NCI-H226 (cell line): ENCODE data around the gene MTHFD2.

Source experiments
- DNase-seq: peaks from one replicate; pipeline ENCODE4 v3.0.0-alpha.2; 2015

The MTHFD2 gene

DNA sequence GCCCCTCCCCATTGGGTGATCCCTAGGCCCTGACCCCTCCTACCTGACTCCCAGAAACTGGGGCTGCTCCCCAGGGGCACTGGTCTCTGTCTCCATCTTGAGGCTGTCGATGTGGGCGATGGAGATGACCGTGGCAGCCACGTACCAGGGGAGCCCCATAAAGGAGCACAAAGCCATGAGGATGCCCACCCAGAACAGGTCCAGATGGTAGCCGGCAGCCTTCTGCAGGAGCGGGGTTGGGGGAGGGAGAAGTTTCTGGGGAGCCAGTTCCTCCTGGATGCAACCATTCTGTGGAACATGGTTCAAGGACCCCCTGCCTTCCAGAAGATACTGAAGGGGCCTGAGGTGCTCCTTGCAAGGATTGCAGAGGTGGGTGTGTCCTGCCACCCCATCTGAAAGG, 34.0 kb downstream of the MTHFD2 start:
- DNase-seq = no peak

DNA sequence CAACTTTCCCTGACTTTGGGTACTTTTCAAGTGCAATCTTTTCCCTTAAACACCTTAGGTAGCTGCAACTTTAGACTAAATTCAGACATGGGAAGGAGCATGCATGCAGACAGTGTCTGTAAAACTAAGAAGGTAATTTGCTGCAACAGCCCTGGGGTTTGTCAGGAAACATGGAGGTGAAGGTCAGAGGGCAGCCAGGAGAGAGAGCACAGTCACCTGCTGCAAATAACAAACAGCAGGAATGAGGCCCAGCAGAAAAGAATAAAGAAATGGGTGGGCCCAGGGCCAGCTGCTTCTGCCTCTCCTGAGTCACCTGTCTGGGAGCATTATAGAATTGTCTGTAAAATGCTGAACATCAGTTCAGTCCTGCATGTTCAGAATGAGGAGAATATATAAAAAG, 35.2 kb downstream of the MTHFD2 start:
- no peak for DNase-seq

DNA sequence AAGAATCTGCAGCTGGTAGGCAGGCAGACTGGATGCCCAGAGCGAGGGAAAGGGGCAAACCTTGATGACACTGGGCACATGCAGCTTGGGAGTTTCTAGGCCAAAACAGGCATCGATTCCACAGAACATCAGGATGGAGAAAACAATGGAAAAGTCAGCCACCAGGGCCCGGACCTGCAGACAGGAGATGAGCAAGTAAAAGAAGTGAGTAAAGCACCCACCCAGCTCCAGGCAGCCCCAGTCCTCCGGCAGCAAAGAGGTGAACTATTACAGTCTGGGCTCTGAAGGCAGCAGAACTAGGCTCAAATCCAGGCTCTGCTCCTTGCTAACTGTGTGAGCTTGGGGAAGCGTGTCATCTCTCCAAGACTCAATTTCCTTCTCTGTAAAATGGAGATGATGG, 36.6 kb downstream of the MTHFD2 start:
- no peak for DNase-seq

DNA sequence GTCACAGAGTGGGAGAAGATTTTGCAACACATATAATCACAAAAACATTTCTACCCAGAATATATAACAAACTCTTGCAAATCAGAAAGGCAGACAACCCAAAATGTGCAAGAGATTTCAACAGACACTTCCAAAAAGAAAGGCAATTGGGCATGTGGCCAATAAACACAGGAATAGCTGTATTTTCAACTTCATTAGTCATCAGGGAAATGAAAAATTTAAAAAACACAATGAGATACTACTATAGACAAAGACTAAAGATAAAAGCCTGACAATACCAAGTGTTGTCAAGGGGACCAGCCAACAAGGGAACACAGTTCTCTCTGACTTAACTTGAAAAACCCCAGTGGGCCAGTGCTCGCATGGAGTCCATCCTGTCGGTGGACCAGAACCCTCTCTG, 40.5 kb downstream of the MTHFD2 start:
- peak; percentile 53 for DNase-seq

DNA sequence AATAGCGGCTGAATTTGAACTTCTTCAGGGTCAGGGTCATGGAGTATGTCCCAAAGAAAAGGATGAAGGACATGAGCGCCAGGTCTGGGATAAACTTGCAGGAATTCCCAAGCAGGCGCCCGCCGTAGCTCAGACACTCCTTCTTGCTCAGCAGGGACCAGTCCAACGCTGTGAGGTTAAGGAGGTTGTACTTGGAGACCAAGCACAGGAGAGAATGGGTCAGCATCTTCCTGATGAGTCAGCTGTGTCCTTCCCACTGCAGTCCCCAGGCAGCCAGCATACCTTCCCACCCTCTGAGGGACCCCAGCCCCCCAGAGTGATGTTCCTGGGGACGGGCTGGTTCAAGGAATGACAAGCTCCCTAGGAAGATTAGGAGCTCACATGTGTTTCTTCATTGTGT, 40.9 kb downstream of the MTHFD2 start:
- no peak for DNase-seq

DNA sequence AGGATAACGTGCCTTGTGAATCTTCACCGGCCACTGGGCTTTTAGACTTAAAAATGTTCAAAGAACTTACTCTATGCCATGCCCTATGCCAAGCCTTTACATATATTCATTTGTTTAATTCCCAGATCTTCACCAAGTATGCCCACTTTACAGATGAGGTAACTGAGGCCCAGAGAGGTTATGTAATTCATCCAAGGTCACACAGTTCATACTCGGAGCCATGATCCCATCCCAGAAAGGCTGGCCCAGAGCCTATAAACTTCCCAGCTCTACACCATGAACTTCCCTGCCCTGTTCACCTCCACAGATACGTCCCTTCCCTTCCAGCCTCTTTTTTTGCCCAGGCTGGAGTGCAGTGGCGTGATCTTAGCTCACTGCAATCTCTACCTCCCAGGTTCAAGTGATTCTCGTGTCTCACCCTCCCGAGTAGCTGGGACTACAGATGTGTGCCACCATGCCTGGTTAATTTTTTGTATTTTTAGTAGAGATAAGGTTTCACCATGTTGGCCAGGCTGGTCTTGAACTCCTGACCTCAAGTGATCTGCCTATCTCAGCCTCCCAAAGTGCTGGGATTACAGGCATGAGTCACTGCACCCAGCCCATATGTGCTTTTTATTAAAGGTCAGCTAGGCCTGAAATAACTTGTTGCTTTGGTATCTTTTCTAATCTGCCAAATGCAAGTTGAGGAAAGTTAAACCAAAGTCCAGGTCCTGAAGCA, 44.1 kb downstream of the MTHFD2 start:
- DNase-seq = no peak

DNA sequence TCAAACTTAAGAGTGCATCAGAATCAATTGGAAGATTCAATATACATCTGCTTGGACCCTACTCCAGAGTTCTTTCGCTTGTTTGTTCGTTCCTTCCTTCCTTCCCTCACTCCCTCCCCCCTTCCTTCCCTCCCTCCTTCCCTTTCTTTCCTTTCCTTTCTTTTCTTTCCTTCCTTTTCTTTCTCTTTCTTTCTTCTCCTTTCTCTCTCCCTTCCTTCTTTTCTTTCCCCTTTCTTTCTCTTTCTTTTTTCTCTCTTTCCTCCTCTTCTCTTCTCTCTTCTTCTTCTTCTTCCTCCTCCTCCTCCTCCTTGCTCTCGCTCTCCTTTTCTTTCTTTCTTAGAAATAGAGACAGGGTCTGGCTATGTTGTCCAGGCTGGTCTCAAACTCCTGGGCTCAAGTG, 45.9 kb downstream of the MTHFD2 start:
- DNase-seq = no peak

DNA sequence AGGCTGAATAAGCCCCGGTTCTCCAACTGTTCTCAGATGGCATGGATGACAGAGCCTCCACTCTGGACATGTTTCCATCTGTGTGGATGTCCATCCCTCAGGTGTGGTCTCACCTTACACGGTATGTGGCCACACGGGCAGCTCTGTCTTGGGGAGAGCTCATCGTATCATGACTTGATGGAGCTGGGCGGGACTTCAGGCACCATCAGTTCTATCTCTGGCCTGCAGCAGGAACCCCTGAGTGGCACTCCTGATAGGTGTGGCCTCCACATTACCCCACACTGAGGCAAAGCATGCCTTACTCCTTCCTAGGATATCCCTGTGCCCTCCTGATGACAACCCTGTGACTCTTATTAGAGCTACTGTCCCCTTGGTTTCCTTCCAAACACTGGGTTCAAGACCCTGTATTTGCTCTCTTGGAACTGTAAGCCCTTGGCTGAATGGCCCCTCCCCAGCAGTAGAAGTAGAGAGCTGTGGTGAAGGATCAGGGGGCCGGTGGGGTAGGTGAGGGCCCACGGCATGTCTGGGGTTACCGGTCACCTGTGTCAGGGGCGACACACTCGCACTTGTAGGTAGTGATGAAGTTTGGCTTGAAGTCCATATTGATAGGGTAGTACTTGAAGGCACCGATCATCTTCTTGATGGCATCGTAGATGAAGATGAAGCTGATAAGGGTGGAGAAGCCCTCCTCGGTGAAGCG, 48.2 kb downstream of the MTHFD2 start:
- no peak for DNase-seq

DNA sequence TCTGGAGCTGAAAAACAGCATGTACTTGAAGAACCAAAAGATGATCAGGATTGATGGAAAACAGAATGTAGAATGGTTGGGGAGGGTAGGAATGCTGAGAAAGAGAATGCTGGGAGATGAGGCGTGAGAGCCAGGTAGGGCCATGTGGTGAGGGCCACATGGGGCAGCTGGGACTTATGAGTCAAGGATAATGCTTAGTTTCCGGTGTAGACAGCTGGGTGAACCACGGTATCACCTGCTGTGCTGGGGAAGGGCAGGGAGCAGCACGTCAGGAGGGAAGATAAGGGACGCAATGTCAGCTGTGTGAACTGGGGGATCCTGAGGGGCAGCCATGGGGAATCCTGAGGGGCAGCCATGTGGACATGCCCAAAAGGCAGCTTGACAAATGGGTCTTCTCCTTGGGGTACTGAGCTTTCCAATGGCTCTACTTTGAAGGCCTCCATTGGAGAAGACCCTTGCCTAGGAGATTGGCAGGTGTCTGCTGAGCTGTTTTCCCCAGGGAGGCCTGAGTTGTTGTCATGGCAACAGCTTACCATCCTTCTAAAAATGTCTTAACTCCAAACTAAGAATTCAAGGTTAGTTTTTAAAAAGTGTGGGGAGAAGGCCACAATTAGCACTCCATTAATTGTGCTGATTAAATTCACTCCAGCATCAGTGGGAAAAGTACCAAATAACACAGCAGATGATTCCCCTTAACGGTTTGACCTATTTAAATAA, 51.1 kb downstream of the MTHFD2 start:
- DNase-seq = no peak

DNA sequence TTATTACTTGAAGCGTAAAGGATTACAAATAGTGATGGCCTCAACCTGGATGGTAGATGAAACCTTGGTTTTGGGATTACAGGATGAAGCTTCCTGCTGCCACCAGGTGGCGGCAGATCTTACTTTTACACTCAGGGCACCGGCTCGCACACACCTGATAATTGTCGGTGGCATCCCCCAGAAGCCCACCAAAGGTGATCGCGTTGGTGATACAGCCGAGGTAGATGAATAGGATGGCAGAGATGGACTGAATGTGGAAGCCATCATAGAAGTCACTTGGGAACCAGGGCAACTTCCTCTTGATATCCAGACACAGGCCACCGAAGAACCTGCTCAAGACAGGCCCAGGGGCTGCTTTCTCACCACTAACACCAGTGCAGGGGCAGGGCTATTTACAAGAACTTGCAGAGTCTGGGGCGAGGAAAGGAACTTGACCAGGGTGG, 51.8 kb downstream of the MTHFD2 start:
- no peak for DNase-seq

DNA sequence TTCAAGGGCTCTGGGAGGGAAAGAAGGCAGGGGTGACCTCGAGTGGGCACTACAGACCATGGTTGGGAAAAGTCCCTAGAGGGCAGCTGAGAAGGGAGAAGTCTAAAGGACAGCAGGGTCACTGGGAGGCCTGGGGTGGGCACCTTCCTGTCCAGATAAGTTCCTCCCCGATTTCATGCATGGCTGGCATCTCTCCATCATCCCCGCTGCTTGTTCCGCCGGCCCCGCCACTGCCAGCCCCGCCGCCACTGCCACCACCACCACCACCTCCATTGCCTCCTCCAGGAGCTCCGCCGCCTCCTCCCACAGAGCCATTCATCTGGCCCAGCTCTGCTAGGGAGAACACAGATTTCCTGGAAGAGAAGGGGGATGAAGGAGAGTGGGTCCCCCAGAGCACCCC, 53.6 kb downstream of the MTHFD2 start:
- no peak for DNase-seq

DNA sequence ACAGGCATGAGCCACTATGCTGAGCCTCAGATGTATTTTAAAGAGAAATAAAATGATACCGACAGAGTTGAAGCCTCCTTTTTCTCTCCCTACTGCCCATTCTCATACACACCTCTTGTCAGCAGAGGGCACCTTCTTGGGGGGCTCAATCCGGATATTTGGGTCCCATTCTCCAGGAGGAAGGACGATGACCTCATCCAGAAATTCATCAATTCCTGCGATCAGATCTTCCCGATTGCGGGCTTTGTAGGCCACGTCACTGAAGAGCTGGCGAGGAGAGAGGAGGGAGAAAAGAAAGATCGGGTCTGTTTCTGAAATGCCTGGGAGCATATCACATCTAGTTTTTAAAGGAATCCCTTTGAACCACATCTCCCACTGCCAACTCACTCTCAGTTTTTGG, 54.4 kb downstream of the MTHFD2 start:
- no peak for DNase-seq

DNA sequence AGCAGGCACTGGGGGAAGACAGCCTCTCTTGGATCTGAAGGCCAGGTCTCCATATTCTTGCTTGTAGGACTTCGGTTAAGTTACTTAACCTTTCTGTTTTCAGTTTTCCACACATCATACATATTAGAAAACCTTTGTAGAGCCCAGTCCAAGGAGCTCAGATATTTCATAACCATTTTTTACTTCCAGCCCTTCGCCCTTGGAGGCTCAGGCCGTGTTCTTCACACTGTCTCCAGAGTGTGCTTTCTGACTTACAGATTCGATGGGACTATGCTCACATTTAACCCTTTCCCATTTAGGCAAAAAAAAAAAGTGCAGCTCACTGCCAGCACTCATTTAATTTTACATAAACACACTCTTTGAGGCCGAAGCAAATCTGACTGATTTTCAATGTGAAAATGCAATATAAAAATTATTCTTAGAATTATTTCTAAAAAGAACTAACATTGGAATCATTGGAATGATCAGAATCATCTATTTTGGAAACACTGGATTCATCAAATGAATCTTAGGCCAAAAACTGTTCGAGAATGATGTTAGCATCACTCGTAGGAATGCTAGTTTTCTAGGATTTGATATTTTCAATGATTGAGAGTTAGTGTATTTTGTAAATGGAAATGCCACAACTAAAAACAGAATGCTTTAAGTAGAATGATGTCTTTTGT, 55.0 kb downstream of the MTHFD2 start:
- DNase-seq = no peak

DNA sequence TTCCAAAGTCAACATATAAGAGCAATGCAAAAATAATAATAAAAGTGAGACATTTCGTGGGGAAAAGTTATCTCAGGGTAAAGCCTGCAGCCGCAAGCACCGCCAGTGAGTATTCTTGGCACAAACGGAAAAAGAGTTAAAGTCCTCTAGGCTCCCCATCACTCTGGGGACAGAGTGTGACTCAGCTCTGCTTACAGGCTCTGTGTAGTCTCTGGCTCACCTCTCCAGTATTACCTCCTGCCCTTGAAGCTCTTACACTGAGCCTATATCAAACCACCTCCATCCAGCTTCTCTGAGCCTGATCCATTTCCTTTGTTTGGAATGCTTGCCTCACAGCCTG, 55.5 kb downstream of the MTHFD2 start:
- DNase-seq = no peak

DNA sequence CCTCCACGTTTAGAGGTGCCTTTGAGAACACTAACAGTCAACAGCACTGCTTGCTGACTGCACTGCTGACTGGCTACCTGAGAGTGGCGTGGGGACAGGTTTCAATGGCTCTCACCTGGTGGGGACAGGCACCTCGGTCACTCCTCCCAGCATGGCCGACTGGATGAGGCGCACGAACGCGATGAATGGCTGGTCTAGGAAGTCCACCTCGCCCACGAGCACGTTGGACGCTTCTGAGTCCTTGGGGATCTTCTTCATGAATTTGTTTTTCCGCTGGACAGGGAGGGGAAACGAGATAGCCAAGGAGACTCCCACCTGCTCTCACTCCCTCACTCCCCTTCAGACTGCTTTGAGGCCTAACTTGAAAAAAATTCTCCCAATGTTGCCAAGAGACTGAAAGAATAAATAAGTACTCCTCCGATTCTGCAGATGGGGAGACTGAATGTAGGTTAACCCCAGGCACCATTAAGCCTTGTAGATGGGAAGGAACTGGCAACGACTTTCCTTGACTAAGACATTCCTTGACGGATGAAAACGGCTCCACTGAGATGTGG, 57.3 kb downstream of the MTHFD2 start:
- DNase-seq = no peak

DNA sequence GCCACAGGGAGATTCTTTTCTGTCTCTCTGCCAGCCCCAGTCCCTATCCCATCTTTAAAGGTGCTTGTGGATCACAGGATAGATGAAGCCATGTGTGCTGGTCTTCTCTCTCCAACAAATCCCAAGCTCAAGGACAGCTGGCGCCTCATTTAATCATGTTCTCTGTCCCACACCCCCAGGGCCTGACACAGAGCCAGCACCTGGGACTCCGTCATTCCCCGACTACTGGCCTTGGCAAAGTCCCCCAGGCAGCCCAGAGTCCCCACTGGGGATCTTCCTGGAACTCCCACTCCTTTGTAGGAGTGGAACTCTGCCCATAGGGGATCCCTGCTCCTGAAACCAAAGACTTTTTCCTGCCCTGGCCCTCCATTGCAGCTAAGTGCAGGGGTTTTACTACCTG, 60.8 kb downstream of the MTHFD2 start:
- DNase-seq = no peak

DNA sequence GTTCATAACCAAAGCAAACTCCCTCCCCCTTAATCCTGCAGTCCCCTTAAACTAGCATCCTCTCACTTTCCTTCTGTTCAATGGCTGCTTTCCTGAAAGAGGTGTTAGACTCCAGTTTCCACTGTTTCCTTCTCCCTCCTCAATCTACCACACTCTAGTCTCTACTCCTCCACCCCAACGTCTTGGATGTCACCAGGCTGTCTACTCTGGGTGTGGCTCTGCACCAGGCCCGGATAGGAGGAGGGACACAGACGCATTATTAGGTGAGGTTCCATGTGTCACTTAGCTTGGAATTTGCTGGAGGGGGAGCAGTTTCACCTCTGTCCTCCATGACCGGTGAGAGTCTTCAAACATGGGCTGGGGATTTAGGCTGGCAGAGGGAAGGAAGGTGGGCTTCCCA, 61.3 kb downstream of the MTHFD2 start:
- no peak for DNase-seq

DNA sequence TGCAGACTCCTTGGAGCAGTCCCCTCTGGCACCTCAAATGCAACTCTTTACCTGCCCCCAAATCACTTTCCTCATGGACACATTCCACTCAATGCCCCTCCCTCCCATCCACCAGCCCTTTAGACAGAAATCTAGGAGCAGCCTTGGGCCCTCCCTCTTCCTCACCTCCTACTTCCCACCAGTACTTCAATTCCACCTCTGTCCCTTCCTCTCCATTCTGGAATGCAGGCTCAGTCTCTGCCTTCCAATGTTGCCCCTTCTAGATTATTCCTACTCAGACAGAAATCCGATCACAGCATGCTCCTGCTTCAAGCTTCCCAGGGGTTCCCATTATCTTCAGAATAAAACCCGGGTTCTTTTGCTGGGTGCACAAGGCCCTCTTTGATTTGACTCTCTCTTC, 62.1 kb downstream of the MTHFD2 start:
- no peak for DNase-seq

DNA sequence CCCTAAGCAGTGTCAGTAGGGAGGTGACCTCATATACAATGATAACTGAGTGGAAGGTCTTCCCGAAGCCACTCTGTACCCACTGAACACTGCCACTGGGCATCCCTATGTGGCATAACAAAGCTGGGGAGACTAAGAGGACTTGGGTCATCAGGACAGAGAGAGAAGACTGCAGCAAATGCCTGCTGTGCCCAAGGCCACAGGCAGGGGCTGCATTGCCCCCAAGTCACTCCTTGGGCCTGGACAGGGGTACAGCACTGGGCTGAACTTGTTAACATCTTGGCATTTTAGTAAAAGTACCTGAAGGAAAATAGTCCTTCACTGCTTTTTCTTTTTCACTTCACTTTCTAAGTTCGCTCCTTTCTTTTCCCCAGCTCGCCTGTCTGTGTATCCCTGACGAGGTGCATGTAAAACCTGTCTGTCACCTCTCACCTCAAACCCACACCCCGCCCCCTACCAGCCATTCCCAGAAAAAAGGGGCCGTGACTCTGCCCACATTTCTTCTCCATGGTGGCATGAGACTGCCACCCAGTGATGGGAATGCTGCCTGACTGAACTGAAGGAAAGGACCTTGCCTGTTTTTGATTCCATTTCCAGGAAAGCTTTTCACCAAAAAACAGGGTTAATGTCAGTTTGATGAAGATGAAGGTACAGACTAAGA, 62.9 kb downstream of the MTHFD2 start:
- DNase-seq = no peak

DNA sequence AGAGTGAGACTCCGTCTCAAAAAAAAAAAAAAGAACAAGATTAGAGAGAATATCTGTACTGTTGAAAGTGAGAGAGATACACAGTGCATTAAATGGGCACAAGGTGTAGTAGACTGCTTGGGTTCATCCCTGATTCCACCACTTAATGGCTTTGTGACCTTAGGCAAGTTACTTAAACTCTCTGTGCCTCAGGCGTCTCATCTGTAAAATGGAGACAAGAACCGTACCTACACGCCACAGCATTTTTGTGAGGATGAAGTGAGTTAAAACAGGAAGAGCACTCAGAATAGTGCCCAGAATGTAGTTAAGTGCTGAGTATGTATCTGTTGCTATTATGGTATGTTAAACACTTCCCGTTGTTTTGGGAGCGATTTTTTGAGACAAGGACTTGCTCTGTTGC, 64.3 kb downstream of the MTHFD2 start:
- no peak for DNase-seq

DNA sequence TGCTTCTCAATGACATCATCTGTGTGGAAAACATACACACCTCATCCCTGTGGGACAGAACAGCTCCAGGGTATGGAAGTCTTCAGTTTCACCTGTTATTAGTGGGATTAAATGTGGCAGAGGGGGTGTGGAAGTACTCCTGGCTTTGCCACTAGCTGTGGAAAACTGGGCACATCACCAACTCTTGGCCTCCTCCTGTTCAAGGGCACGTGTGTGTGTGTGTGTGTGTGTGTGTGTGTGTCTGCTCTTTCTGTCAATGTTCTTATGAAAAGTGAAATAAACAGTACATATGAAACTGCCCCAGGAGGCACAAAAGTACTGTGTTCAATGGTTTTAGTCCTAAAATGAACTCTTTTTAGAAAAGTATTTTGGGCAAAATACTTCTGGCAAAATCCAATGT, 65.9 kb downstream of the MTHFD2 start:
- no peak for DNase-seq

DNA sequence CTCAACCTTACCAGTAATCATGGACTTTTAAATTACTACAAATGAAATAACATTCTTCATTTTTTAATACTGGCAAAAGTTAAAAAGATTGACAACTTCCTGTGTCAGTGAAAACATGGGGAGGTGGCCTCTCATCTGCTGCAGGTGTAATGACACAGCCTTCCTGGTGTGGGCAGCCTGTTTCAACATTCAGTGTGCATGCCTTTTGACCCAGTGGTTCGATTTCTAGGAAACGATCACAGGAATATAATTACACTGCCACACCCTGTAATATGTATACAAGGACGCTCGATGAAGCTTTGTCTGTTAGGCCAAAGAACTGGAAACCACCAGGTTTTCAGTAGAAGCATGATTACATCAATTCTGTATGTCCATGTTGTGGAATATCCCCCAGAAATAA, 68.7 kb downstream of the MTHFD2 start:
- no peak for DNase-seq
